K562 (cell line): Measurements from ENCODE around the gene NEXN. TPM values are rescaled to one million over a fixed set of nuclear protein-coding genes. Genes with fewer than 3 reads are reported as not detected.
A peak's percentile ranks its signal among the peaks of the same experiment; 100 is the strongest.

Experiments
- AFF4 ChIP-seq: sonication (generic); formaldehyde crosslinking; IDR thresholded peaks from 2 replicates; pipeline ENCODE4 v1.8.0; 2023; ENCODE audit warnings: mild to moderate bottlenecking, missing genetic modification reagents
- BDP1 ChIP-seq: IDR thresholded peaks from 3 replicates; pipeline ENCODE4 v1.6.1; 2011; ENCODE audit not compliant: insufficient read length, insufficient read depth
- ESRRB ChIP-seq: fragments of 250-450 bp; sonication (Bioruptor Pico); IDR thresholded peaks from 2 replicates; pipeline ENCODE4 v1.5.0; 2020; ENCODE audit warnings: mild to moderate bottlenecking, moderate library complexity, borderline replicate concordance
- ETV5 ChIP-seq: sonication (generic); formaldehyde crosslinking; IDR thresholded peaks from 2 replicates; pipeline ENCODE4 v1.4.0; 2020; ENCODE audit warnings: low read depth, mild to moderate bottlenecking, missing genetic modification reagents
- FOXJ3 ChIP-seq: sonication (generic); formaldehyde crosslinking; IDR thresholded peaks from 2 replicates; pipeline ENCODE4 v1.4.0; 2020; ENCODE audit warnings: mild to moderate bottlenecking, missing genetic modification reagents
- L3MBTL2 ChIP-seq: fragments of 450-650 bp; IDR thresholded peaks from 2 replicates; pipeline ENCODE4 v1.6.1; 2016; ENCODE audit warnings: mild to moderate bottlenecking, moderate library complexity
- NFIC ChIP-seq: fragments of 450-650 bp; IDR thresholded peaks from 2 replicates; pipeline ENCODE4 v1.6.1; 2017; ENCODE audit warnings: mild to moderate bottlenecking, inconsistent platforms
- SMARCA4 ChIP-seq: fragments of 450-650 bp; IDR thresholded peaks from 2 replicates; pipeline ENCODE4 v1.6.1; 2016
- SMARCA5 ChIP-seq: fragments of 450-650 bp; IDR thresholded peaks from 2 replicates; pipeline ENCODE4 v1.6.1; 2016
- TCF7 ChIP-seq: sonication (generic); IDR thresholded peaks from 2 replicates; pipeline ENCODE4 v1.6.1; 2016; ENCODE audit warnings: antibody characterized with exemption, borderline replicate concordance
- TEAD1 ChIP-seq, 2 experiments: fragments of 450-650 bp in 1 of 2; sonication (generic) in 1 of 2; formaldehyde crosslinking; IDR thresholded peaks; 2 replicates each; pipeline versions ENCODE4 v1.4.0 to v1.8.0; 2020 to 2022; ENCODE audit warnings: mild to moderate bottlenecking in 2 of 2, missing genetic modification reagents in 1 of 2
- TRIM28 ChIP-seq: fragments of 450-650 bp; IDR thresholded peaks from 2 replicates; pipeline ENCODE4 v1.6.1; 2017
- USF1 ChIP-seq: sonication (generic); formaldehyde crosslinking; IDR thresholded peaks from 2 replicates; pipeline ENCODE4 v1.9.0; 2022; ENCODE audit warnings: mild to moderate bottlenecking, missing genetic modification reagents
- ZKSCAN1 ChIP-seq: fragments of 150-350 bp; IDR thresholded peaks from 2 replicates; pipeline ENCODE4 v1.6.1; 2016; ENCODE audit warnings: low read depth, low read length
- ZNF212 ChIP-seq: fragments of 450-650 bp; formaldehyde crosslinking; IDR thresholded peaks from 2 replicates; pipeline ENCODE4 v1.4.0; 2020; ENCODE audit warnings: mild to moderate bottlenecking
- ZNF445 ChIP-seq: fragments of 250-450 bp; sonication (Bioruptor Pico); IDR thresholded peaks from 2 replicates; pipeline ENCODE4 v1.4.0; 2020; ENCODE audit warnings: low read depth, mild to moderate bottlenecking, moderate library complexity
- polyA plus RNA-seq, 8 experiments: library from polyadenylated mRNA; depleted of rRNA in 4 of 8; stranded (reverse) in 5 of 8; unstranded in 3 of 8; fragments of >200 nt; fragmentation: Nextera tagmentation in 2 of 8; fragmentation: Illumina TruSeq in 1 of 8; extraction: Ambion mirVana in 2 of 8; extraction: Trizol in 1 of 8; gene quantifications; 2 replicates each; pipeline versions ENCODE4 v1.2.1 to v1.2.3, GENCODE V29; 2011 to 2014; ENCODE audit warnings: inconsistent platforms in 1 of 8, missing spikeins in 1 of 8
- total RNA-seq, 7 experiments: library from RNA; depleted of rRNA in 6 of 7; stranded (reverse); fragments of >200 nt in 6 of 7; fragmentation: Illumina TruSeq in 2 of 7; extraction: Trizol in 2 of 7; gene quantifications; 2 replicates each; pipeline versions ENCODE4 v1.2.1 to v1.2.3, GENCODE V29; 2011 to 2021; ENCODE audit warnings: low replicate concordance in 1 of 7
- TF ChIP-seq, protein P1 (sequence below), 2 experiments: fragments of 150-350 bp in 1 of 2; IDR thresholded peaks; 2 replicates each; pipeline ENCODE4 v1.6.1; 2012 to 2016; ENCODE audit warnings: low read depth in 2 of 2, low read length in 2 of 2, mild to moderate bottlenecking in 1 of 2, moderate library complexity in 1 of 2
- TF ChIP-seq, protein P2 (sequence below), 2 experiments: IDR thresholded peaks; 2 replicates each; pipeline ENCODE4 v1.6.1; 2012; ENCODE audit warnings: improper control_type of control experiment in 2 of 2, low read depth in 2 of 2, low read length in 2 of 2, borderline replicate concordance in 1 of 2

NEXN gene
- total and polyA plus RNA-seq, 9 of the 15 experiments (the other 6 are each of a cell fraction or from before 2014, with no cell fraction given) = 0.18 to 1.8 (median 0.76) TPM

GRCh38 chr1:77888081-77888780 is at the start of gene NEXN (continued):
- TF ChIP-seq, protein P1, sequence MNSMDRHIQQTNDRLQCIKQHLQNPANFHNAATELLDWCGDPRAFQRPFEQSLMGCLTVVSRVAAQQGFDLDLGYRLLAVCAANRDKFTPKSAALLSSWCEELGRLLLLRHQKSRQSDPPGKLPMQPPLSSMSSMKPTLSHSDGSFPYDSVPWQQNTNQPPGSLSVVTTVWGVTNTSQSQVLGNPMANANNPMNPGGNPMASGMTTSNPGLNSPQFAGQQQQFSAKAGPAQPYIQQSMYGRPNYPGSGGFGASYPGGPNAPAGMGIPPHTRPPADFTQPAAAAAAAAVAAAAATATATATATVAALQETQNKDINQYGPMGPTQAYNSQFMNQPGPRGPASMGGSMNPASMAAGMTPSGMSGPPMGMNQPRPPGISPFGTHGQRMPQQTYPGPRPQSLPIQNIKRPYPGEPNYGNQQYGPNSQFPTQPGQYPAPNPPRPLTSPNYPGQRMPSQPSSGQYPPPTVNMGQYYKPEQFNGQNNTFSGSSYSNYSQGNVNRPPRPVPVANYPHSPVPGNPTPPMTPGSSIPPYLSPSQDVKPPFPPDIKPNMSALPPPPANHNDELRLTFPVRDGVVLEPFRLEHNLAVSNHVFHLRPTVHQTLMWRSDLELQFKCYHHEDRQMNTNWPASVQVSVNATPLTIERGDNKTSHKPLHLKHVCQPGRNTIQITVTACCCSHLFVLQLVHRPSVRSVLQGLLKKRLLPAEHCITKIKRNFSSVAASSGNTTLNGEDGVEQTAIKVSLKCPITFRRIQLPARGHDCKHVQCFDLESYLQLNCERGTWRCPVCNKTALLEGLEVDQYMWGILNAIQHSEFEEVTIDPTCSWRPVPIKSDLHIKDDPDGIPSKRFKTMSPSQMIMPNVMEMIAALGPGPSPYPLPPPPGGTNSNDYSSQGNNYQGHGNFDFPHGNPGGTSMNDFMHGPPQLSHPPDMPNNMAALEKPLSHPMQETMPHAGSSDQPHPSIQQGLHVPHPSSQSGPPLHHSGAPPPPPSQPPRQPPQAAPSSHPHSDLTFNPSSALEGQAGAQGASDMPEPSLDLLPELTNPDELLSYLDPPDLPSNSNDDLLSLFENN (IDR thresholded peaks at IDR 0.05; ENCODE audit: low read depth in 2 of 2, low read length in 2 of 2) = no peak
- no peak for TF ChIP-seq ESRRB
- no peak for TF ChIP-seq AFF4 (CRISPR knock-in tag)
- TF ChIP-seq SMARCA5 = no peak
- no peak for TF ChIP-seq ETV5 (CRISPR knock-in tag)
- 0 out of 2 replicates have a peak, but pooled peaks have one; percentile 18 for TF ChIP-seq L3MBTL2
- no peak for TF ChIP-seq BDP1
- TF ChIP-seq ZNF445 (CRISPR knock-in tag) = no peak
- no peak for TF ChIP-seq TRIM28
- TF ChIP-seq, protein P2, sequence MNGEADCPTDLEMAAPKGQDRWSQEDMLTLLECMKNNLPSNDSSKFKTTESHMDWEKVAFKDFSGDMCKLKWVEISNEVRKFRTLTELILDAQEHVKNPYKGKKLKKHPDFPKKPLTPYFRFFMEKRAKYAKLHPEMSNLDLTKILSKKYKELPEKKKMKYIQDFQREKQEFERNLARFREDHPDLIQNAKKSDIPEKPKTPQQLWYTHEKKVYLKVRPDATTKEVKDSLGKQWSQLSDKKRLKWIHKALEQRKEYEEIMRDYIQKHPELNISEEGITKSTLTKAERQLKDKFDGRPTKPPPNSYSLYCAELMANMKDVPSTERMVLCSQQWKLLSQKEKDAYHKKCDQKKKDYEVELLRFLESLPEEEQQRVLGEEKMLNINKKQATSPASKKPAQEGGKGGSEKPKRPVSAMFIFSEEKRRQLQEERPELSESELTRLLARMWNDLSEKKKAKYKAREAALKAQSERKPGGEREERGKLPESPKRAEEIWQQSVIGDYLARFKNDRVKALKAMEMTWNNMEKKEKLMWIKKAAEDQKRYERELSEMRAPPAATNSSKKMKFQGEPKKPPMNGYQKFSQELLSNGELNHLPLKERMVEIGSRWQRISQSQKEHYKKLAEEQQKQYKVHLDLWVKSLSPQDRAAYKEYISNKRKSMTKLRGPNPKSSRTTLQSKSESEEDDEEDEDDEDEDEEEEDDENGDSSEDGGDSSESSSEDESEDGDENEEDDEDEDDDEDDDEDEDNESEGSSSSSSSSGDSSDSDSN (IDR thresholded peaks at IDR 0.05; ENCODE audit: borderline replicate concordance in 1 of 2, low read depth in 2 of 2, low read length in 2 of 2) = 0 out of 4 replicates have a peak, but pooled peaks of 1 of the 2 experiments have one; percentile 49
- TF ChIP-seq USF1 = no peak
- TF ChIP-seq ZKSCAN1 = no peak
- TF ChIP-seq TCF7 = no peak
- no peak for TF ChIP-seq FOXJ3 (CRISPR knock-in tag)
- no peak for TF ChIP-seq ZNF212 (CRISPR knock-in tag)
- no peak for TF ChIP-seq SMARCA4
- no peak for TF ChIP-seq NFIC
- TF ChIP-seq TEAD1 (CRISPR knock-in tag; IDR thresholded peaks at IDR 0.05) = no peak
